GM12875 (cell line): ENCODE results near the gene PNMA6E.
"Not testable (repeated sequence)": the region's sequence is repeated elsewhere in the genome, so short reads cannot be mapped to it uniquely, and the experiment has no call there.

ENCODE experiments used
- H3K4me3 ChIP-seq: one replicate; pipeline ENCODE4 v1.5.1; 2011; ENCODE audit warnings: low read depth, low read length, control low read depth
- CTCF ChIP-seq: IDR thresholded peaks from 2 replicates; pipeline ENCODE4 v1.5.1; 2011; ENCODE audit warnings: low read depth, mild to moderate bottlenecking, control low read depth, inconsistent platforms, low read length, moderate library complexity, borderline replicate concordance; ENCODE audit not compliant: insufficient read depth

PNMA6E gene

DNA sequence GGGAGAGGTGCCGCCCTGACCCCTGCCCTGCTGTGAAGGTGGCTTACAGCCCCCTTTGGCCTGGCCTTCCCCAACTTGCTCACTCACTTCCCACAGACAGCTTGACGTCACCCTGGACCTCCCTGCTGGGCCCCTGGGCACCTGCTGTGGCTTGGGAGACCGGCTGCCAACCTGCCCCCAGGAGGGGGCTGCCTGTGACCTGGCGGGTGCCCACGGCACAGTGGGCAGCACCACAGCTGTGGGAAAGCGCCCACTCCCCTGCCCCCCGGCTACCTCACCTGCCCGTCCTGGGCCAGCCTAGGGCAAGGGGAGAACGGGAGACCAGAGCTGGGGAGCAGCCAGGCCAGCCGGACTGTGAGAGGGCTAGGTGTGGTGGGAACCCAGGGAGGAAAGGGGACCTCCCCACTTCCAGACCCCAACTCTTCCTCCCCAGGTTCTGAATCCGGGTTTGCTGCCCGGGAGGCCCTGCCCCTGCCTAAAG lies 7.8 kb upstream of the PNMA6E start:
- no peak for TF ChIP-seq CTCF
- H3K4me3 ChIP-seq = no peak overlapping the region

DNA sequence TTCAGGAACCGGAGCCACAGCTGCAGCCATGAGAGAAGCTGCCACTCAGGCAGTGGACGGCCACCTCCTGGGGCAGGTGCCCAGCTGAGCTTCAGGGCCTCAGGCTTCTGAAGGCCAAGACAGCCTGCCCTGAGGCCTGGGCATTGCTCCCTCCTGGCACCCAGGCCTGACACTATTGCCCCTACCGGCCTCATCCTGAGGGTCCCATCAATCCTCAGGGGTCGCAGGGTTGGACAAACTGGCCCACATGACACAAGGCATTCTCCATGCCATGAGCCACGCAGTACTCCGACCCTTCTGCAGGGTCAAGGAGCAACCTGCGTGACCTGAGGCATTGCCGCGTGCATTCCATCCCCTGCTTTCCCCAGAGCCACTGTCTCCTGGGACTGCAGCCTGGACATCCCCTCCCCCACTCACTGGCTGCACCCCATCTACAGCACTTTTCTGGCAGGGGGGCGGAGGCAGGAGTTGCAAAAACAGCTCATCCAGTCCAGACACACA lies 7.1 kb upstream of the PNMA6E start:
- no peak for TF ChIP-seq CTCF
- no peak overlapping the region for H3K4me3 ChIP-seq

- TF ChIP-seq CTCF = no peak
- no peak overlapping the region for H3K4me3 ChIP-seq
Measured at GRCh38 chrX:153407736-153408135, 6.6 kb upstream of the PNMA6E start.

GRCh38 chrX:153406903-153407302 lies 5.8 kb upstream of the PNMA6E start:
- H3K4me3 ChIP-seq = no peak overlapping the region
- TF ChIP-seq CTCF = no peak

DNA sequence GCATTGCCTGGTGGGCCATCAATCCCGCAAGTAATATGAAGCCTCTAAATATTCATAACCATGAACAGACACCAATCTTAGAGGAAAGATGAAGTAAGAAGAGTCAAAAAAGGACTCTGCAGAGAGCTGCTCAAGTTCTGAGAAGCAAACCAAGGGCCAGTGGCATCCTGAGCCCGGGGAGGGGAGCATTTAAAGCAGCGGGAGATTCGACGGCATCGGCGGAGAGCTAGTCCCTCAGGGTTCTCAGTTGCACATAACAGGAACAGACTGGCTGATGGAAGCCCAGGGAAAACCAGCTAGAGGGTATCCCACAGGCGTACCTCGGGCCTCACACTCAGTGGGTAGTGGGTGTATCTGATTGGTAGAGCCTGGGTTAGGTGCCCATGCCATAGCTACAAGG lies 4.9 kb upstream of the PNMA6E start:
- no peak overlapping the region for H3K4me3 ChIP-seq
- no peak for TF ChIP-seq CTCF

DNA sequence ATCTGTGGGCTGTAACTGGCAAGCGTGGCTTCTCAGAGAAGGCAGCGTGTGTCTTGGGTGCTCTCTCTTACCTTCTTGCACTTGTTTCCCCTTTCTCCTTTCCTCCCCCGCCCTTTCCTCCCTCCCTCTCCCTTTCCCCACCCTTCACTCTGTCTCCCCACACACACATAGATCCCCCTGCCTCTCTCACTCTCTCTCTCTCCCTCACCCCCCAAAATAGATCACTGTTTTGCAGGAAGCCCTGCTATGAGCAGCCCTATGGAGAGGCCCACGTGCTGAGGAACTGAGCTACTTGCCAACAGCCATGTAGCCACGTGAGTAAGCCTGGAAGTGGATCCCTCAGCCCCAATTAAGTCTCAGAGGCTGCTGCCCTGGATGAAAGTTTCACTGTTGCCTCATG lies 4.3 kb upstream of the PNMA6E start:
- no peak for TF ChIP-seq CTCF
- no peak overlapping the region for H3K4me3 ChIP-seq

GRCh38 chrX:153404333-153404732 lies 3.2 kb upstream of the PNMA6E start:
- H3K4me3 ChIP-seq = not testable (repeated sequence)
